SK-N-SH treated with all-trans-retinoic acid at 6 μM for 48 hours (cell line): ENCODE results near the gene SCYGR4.
"Not testable (repeated sequence)": the region's sequence is repeated elsewhere in the genome, so short reads cannot be mapped to it uniquely, and the experiment has no call there.

Experiments used
- ATAC-seq: fragments of 200-7000 bp; cut with Tn5 transposase; 3 replicates; pipeline ENCODE4 v1.9.1; 2020; ENCODE audit warnings: mild to moderate bottlenecking, moderate library complexity
- ARNTL ChIP-seq: fragments of 450-650 bp; formaldehyde crosslinking; IDR thresholded peaks from 2 replicates; pipeline ENCODE4 v1.5.0; 2020; ENCODE audit warnings: low read depth, mild to moderate bottlenecking, moderate library complexity, borderline replicate concordance
- CREB5 ChIP-seq: fragments of 250-450 bp; sonication (Bioruptor Pico); IDR thresholded peaks from 2 replicates; pipeline ENCODE4 v1.5.1; 2020; ENCODE audit warnings: low read depth, mild to moderate bottlenecking, moderate library complexity
- CSDC2 ChIP-seq: fragments of 250-450 bp; sonication (Bioruptor Pico); IDR thresholded peaks from 2 replicates; pipeline ENCODE4 v1.5.0; 2020; ENCODE audit warnings: mild to moderate bottlenecking, moderate library complexity
- CSRNP3 ChIP-seq: fragments of 250-450 bp; sonication (Bioruptor Pico); IDR thresholded peaks from 2 replicates; pipeline ENCODE4 v1.5.1; 2021; ENCODE audit warnings: mild to moderate bottlenecking, moderate library complexity
- ESRRG ChIP-seq: fragments of 250-450 bp; sonication (Bioruptor Pico); IDR thresholded peaks from 2 replicates; pipeline ENCODE4 v1.6.1; 2021; ENCODE audit warnings: mild to moderate bottlenecking
- GLIS3 ChIP-seq: fragments of 250-450 bp; sonication (Bioruptor Pico); IDR thresholded peaks from 2 replicates; pipeline ENCODE4 v1.5.0; 2020; ENCODE audit warnings: mild to moderate bottlenecking, moderate library complexity
- ISL1 ChIP-seq: fragments of 250-450 bp; sonication (Bioruptor Pico); IDR thresholded peaks from 2 replicates; pipeline ENCODE4 v2.1.2; 2022; ENCODE audit warnings: mild to moderate bottlenecking, moderate library complexity
- OSR1 ChIP-seq: fragments of 250-450 bp; sonication (Bioruptor Pico); IDR thresholded peaks from 2 replicates; pipeline ENCODE4 v1.8.0; 2022; ENCODE audit warnings: moderate library complexity, mild to moderate bottlenecking, inconsistent platforms
- PATZ1 ChIP-seq: fragments of 250-450 bp; sonication (Bioruptor Pico); IDR thresholded peaks from 2 replicates; pipeline ENCODE4 v1.8.0; 2020; ENCODE audit warnings: mild to moderate bottlenecking, moderate library complexity, borderline replicate concordance
- POU6F1 ChIP-seq: fragments of 250-450 bp; sonication (Bioruptor Pico); IDR thresholded peaks from 2 replicates; pipeline ENCODE4 v1.8.0; 2021; ENCODE audit warnings: low read depth, mild to moderate bottlenecking, moderate library complexity, borderline replicate concordance
- PPARA ChIP-seq: fragments of 250-450 bp; sonication (Bioruptor Pico); IDR thresholded peaks from 2 replicates; pipeline ENCODE4 v1.5.0; 2020; ENCODE audit warnings: mild to moderate bottlenecking, borderline replicate concordance
- RARB ChIP-seq: fragments of 250-450 bp; sonication (Bioruptor Pico); IDR thresholded peaks from 2 replicates; pipeline ENCODE4 v1.8.0; 2021; ENCODE audit warnings: mild to moderate bottlenecking, moderate library complexity
- SNAI2 ChIP-seq: fragments of 250-450 bp; sonication (Bioruptor Pico); IDR thresholded peaks from 2 replicates; pipeline ENCODE4 v1.5.0; 2020; ENCODE audit warnings: mild to moderate bottlenecking, moderate library complexity
- TCF4 ChIP-seq: fragments of 250-450 bp; sonication (Bioruptor Pico); IDR thresholded peaks from 2 replicates; pipeline ENCODE4 v1.8.0; 2021; ENCODE audit warnings: mild to moderate bottlenecking, moderate library complexity, borderline replicate concordance
- TOX ChIP-seq: fragments of 250-450 bp; sonication (Bioruptor Pico); IDR thresholded peaks from 2 replicates; pipeline ENCODE4 v1.8.0; 2021; ENCODE audit warnings: mild to moderate bottlenecking, moderate library complexity, borderline replicate concordance
- ZC3H10 ChIP-seq: fragments of 250-450 bp; sonication (Bioruptor Pico); IDR thresholded peaks from 2 replicates; pipeline ENCODE4 v1.5.1; 2021; ENCODE audit warnings: mild to moderate bottlenecking, moderate library complexity
- ZFP30 ChIP-seq: fragments of 450-650 bp; formaldehyde crosslinking; IDR thresholded peaks from 2 replicates; pipeline ENCODE4 v1.5.0; 2022; ENCODE audit warnings: mild to moderate bottlenecking, moderate library complexity
- ZNF565 ChIP-seq: fragments of 450-650 bp; formaldehyde crosslinking; conservative IDR thresholded peaks from 2 replicates; pipeline ENCODE4 v1.5.0; 2020; ENCODE audit warnings: low read depth, mild to moderate bottlenecking, moderate library complexity
- ZNF70 ChIP-seq: fragments of 450-650 bp; formaldehyde crosslinking; IDR thresholded peaks from 2 replicates; pipeline ENCODE4 v1.5.0; 2020; ENCODE audit warnings: mild to moderate bottlenecking, moderate library complexity

SCYGR4 gene

GRCh38 chr2:227661827-227662226, 44.5 kb downstream of the SCYGR4 start:
- TF ChIP-seq PPARA (no peak), CSDC2 (CRISPR knock-in tag) (no peak), POU6F1 (no peak), RARB (CRISPR knock-in tag) (no peak), OSR1 (CRISPR knock-in tag) (no peak), ZNF565 (no peak), TCF4 (no peak), ISL1 (CRISPR knock-in tag) (no peak)
- ATAC-seq: no peak

- no peak for ATAC-seq
- TF ChIP-seq TOX (CRISPR knock-in tag) (no peak), CREB5 (CRISPR knock-in tag) (no peak), ZC3H10 (CRISPR knock-in tag) (no peak), RARB (CRISPR knock-in tag) (no peak), POU6F1 (no peak), SNAI2 (no peak), OSR1 (CRISPR knock-in tag) (no peak), ESRRG (CRISPR knock-in tag) (no peak), ZNF70 (no peak), CSRNP3 (no peak), ZNF565 (no peak), ARNTL (CRISPR knock-in tag) (no peak), GLIS3 (no peak), ZFP30 (CRISPR knock-in tag) (no peak), PATZ1 (CRISPR knock-in tag) (no peak)
These were observed 48.1 kb downstream of the SCYGR4 start for GRCh38 chr2:227665189-227665940.

- not testable (repeated sequence) for ATAC-seq
These were observed 49.4 kb downstream of the SCYGR4 start, which contains the start of gene SCYGR5 for GRCh38 chr2:227666631-227667170. Gene SCYGR5, plus strand, starts transcription at chr2:227666804. Its CDS starts 0 bp downstream, at chr2:227666804.
